Karpas-422 (cell line): Measurements from ENCODE around the gene AFAP1L1. TPM values are rescaled to one million over a fixed set of nuclear protein-coding genes. Genes with fewer than 3 reads are reported as not detected.

Experiments
- DNase-seq: peaks from one replicate; pipeline ENCODE4 v3.0.0-alpha.2; 2015
- H2AFZ ChIP-seq: fragments of 200-600 bp; sonication (generic); 2 replicates; pipeline ENCODE4 v1.6.1; 2014; ENCODE audit warnings: antibody characterized with exemption, low read length, mixed read lengths
- H3K27ac ChIP-seq: fragments of 200-600 bp; sonication (generic); 2 replicates; pipeline ENCODE4 v1.5.1; 2014; ENCODE audit warnings: mild to moderate bottlenecking, low read length, moderate library complexity
- H3K27me3 ChIP-seq: fragments of 200-600 bp; sonication (generic); 2 replicates; pipeline ENCODE4 v1.6.1; 2014; ENCODE audit warnings: low read length, mixed read lengths
- H3K36me3 ChIP-seq: fragments of 200-600 bp; sonication (generic); 2 replicates; pipeline ENCODE4 v1.6.1; 2014; ENCODE audit warnings: low read length, mixed read lengths; ENCODE audit not compliant: insufficient read depth
- H3K4me1 ChIP-seq: fragments of 200-600 bp; sonication (generic); 2 replicates; pipeline ENCODE4 v1.6.1; 2014; ENCODE audit warnings: mild to moderate bottlenecking, low read length, mixed read lengths
- H3K4me2 ChIP-seq: fragments of 200-600 bp; sonication (generic); 2 replicates; pipeline ENCODE4 v1.6.1; 2014; ENCODE audit warnings: low read length, low read depth, mild to moderate bottlenecking; ENCODE audit not compliant: poor library complexity, severe bottlenecking
- H3K4me3 ChIP-seq: fragments of 200-600 bp; sonication (generic); 2 replicates; pipeline ENCODE4 v1.5.1; 2014; ENCODE audit warnings: mild to moderate bottlenecking, antibody characterized with exemption, low read length, mixed read lengths
- H3K79me2 ChIP-seq: fragments of 200-600 bp; sonication (generic); 2 replicates; pipeline ENCODE4 v1.6.1; 2014; ENCODE audit warnings: mild to moderate bottlenecking, low read length, mixed read lengths
- H3K9ac ChIP-seq: fragments of 200-600 bp; sonication (generic); 2 replicates; pipeline ENCODE4 v1.6.0; 2014; ENCODE audit warnings: low read length
- H3K9me2 ChIP-seq: fragments of 200-600 bp; sonication (generic), shearing (Covaris generic); replicated peaks from 2 replicates; pipeline ENCODE4 v1.6.0; 2014; ENCODE audit warnings: mild to moderate bottlenecking, low read length, moderate library complexity; ENCODE audit not compliant: insufficient read depth
- H3K9me3 ChIP-seq: fragments of 300-700, 200-600 bp; sonication (generic); 2 replicates; pipeline ENCODE4 v1.6.1; 2014; ENCODE audit warnings: low read length, mixed read lengths
- H4K20me1 ChIP-seq: fragments of 200-600 bp; sonication (generic); 2 replicates; pipeline ENCODE4 v1.6.1; 2014; ENCODE audit warnings: mild to moderate bottlenecking, antibody characterized with exemption, low read length, low read depth; ENCODE audit not compliant: insufficient read depth
- total RNA-seq: library from RNA; depleted of rRNA; stranded (reverse); fragments of >200 nt; shearing (Covaris generic); gene quantifications from 2 replicates; pipeline ENCODE4 v1.2.3, GENCODE V29; 2014; ENCODE audit warnings: low replicate concordance

The AFAP1L1 gene
- total RNA-seq, 1 experiment from 2014 or later = not detected

DNA sequence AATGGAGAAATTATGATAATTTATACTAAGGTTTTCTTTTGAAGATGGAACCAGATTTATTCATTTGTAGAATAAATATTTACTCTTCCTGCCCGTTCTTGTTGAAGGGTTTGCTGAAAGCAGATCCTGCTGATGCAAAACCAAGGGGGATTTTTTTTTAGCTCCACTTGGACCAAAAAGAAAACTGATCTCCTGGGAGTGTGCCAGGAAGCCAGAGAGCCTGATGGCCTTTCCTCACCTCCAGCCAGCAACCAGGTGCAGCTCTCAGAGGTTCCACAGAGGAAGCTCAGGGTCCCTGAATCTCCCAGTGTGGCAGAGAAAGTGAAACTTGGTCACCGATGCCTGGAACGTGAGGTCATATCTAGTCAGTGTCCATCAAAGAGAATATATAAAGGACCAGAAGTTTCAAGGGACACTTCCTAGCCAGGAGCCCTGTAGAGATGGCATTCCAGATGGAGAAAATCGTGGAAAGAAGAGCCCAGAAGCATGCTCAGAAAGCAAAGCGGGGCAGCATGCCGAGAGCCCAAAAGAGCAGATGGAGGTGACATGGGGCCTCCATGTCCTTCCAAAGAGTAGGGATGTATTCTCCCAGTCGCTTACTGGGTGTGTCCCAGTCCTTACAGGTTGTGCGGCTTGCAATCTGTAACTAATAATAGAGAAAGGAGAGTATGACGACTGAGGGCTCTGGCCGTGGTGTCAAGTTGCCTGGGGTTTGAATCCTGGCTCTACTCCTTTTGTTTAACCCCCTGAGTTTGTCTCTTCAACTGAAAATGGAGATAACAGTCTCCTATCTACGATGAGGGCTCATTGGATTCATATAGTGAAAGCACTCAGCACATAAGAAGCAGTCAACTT lies 12.2 kb downstream of the AFAP1L1 start:
- Histone ChIP-seq H4K20me1 (no peaks in the 10 kb centered on the region), H3K79me2 (no peaks in the 10 kb centered on the region), H3K4me1 (peaks cover 16% of the 10 kb centered on the region), H3K4me3 (peak overlapping the region; percentile 22; the same call in 1 of the 2 replicates), H3K9me3 (no peaks in the 10 kb centered on the region), H3K27ac (no peak overlapping the region), H3K4me2 (peak overlapping the region; percentile 35), H3K27me3 (no peaks in the 10 kb centered on the region), H3K9ac (0 out of 2 replicates have a peak overlapping the region, but pooled peaks have one; percentile 13), H2AFZ (no peak overlapping the region), H3K36me3 (no peaks in the 10 kb centered on the region; the same call in 1 of the 2 replicates), H3K9me2 (no peaks in the 10 kb centered on the region)
- DNase-seq = no peak

- peak overlapping the region; percentile 22; the same call in 1 of the 2 replicates for H3K4me3 ChIP-seq
- no peak for DNase-seq
- no peaks in the 10 kb centered on the region for H3K9me3 ChIP-seq
- no peak overlapping the region for H3K27ac ChIP-seq
- peaks cover 16% of the 10 kb centered on the region for H3K4me1 ChIP-seq
- H3K36me3 ChIP-seq = no peaks in the 10 kb centered on the region; the same call in 1 of the 2 replicates
- H3K27me3 ChIP-seq = no peaks in the 10 kb centered on the region
- H4K20me1 ChIP-seq = no peaks in the 10 kb centered on the region
- peak overlapping the region; percentile 35 for H3K4me2 ChIP-seq
- no peaks in the 10 kb centered on the region for H3K79me2 ChIP-seq
- H3K9ac ChIP-seq = no peak overlapping the region
- H2AFZ ChIP-seq = no peak overlapping the region
- H3K9me2 ChIP-seq = no peaks in the 10 kb centered on the region
These were observed 12.8 kb downstream of the AFAP1L1 start for GRCh38 chr5:149284501-149284900.

DNA sequence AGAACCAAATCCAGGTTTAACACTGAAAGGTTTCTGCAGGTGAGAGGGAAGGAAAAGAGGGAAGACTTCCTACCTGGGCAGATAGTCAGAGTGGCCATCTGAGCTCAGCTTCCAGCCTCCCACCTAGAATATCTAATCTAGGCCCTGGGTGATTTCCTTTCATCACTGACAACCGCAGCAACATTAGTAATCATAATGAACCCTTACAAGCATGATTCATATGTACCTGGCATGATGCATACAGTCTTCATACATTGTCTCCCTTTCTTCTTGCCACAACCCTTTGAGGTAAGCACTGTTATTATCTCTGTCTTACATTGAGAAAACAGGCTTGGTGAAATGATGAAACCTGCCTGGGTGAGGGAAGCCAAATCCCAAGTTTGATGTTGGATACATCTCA lies 13.5 kb downstream of the AFAP1L1 start:
- Histone ChIP-seq H2AFZ (no peak overlapping the region), H3K9me3 (no peaks in the 10 kb centered on the region), H3K27ac (no peak overlapping the region), H4K20me1 (no peaks in the 10 kb centered on the region), H3K9me2 (no peaks in the 10 kb centered on the region), H3K4me2 (no peak overlapping the region), H3K4me1 (peaks cover 16% of the 10 kb centered on the region), H3K36me3 (no peaks in the 10 kb centered on the region; the same call in 1 of the 2 replicates), H3K27me3 (no peaks in the 10 kb centered on the region), H3K4me3 (no peak overlapping the region), H3K79me2 (no peaks in the 10 kb centered on the region), H3K9ac (no peak overlapping the region)
- DNase-seq = no peak

DNA sequence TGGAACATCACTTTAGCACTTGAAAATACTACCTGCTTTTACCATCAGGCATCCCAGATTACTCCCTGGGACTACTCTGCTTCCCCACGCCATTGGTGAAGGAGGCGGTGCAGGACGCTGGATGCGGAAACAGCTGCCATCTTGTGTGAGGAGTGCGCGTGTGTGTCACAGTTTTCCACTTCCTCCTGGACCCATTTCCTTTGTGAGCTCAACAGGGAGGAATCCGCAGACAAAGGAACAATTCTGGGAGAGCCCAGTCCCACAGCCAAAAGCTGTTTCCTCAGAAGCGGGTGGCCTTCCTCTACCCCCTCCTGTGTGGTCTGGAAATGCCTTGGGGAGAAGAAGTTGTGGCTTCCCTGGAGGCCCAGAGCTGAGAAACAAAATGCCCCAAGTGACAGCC lies 16.8 kb downstream of the AFAP1L1 start:
- H3K4me3 ChIP-seq = no peak overlapping the region
- no peaks in the 10 kb centered on the region for H3K79me2 ChIP-seq
- no peak overlapping the region for H3K4me2 ChIP-seq
- no peaks in the 10 kb centered on the region for H3K9me2 ChIP-seq
- no peaks in the 10 kb centered on the region for H4K20me1 ChIP-seq
- H3K9me3 ChIP-seq = no peaks in the 10 kb centered on the region
- H3K36me3 ChIP-seq = no peaks in the 10 kb centered on the region; the same call in 1 of the 2 replicates
- H2AFZ ChIP-seq = no peak overlapping the region
- no peak for DNase-seq
- no peak overlapping the region for H3K9ac ChIP-seq
- H3K27ac ChIP-seq = no peak overlapping the region
- no peaks in the 10 kb centered on the region for H3K27me3 ChIP-seq
- H3K4me1 ChIP-seq = peaks cover 33% of the 10 kb centered on the region

DNA sequence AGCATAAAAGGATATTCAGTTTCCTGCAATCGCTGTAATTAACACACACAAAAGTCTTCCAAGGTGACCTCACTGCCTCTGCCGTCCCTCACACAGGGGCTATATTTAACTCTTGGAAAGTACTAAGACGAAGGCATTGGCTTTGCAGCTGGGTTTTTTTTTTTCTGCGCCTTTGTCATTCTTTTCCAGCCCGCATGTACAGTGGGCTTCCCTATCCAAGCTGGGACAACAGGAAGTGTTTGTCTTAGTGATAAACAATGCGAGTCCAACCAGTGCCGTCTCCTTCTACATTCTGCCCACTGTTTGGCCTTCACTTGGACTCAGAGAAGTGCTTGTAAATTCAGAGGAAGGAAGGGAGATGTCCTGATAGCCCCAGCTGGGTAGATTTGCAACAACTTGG lies 17.6 kb downstream of the AFAP1L1 start:
- H3K27ac ChIP-seq = no peak overlapping the region
- H3K4me3 ChIP-seq = no peak overlapping the region
- no peaks in the 10 kb centered on the region for H3K9me2 ChIP-seq
- DNase-seq = no peak
- H4K20me1 ChIP-seq = no peaks in the 10 kb centered on the region
- H3K4me1 ChIP-seq = peaks cover 33% of the 10 kb centered on the region
- no peak overlapping the region for H2AFZ ChIP-seq
- no peak overlapping the region for H3K4me2 ChIP-seq
- H3K27me3 ChIP-seq = no peaks in the 10 kb centered on the region
- H3K79me2 ChIP-seq = no peaks in the 10 kb centered on the region
- no peaks in the 10 kb centered on the region; the same call in 1 of the 2 replicates for H3K36me3 ChIP-seq
- H3K9ac ChIP-seq = no peak overlapping the region
- H3K9me3 ChIP-seq = no peaks in the 10 kb centered on the region

GRCh38 chr5:149294872-149295829 lies 23.5 kb downstream of the AFAP1L1 start:
- Histone ChIP-seq H3K27ac (peak overlapping the region; percentile 91), H3K36me3 (no peaks in the 10 kb centered on the region), H4K20me1 (no peaks in the 10 kb centered on the region), H3K4me3 (peak overlapping the region; percentile 50), H3K4me2 (peak overlapping the region; percentile 76), H3K79me2 (no peaks in the 10 kb centered on the region), H3K9ac (peak overlapping the region; percentile 51), H2AFZ (peak overlapping the region; percentile 50), H3K9me3 (no peaks in the 10 kb centered on the region), H3K4me1 (peaks cover 75% of the 10 kb centered on the region), H3K9me2 (no peaks in the 10 kb centered on the region), H3K27me3 (no peaks in the 10 kb centered on the region)
- peak; percentile 84 for DNase-seq

DNA sequence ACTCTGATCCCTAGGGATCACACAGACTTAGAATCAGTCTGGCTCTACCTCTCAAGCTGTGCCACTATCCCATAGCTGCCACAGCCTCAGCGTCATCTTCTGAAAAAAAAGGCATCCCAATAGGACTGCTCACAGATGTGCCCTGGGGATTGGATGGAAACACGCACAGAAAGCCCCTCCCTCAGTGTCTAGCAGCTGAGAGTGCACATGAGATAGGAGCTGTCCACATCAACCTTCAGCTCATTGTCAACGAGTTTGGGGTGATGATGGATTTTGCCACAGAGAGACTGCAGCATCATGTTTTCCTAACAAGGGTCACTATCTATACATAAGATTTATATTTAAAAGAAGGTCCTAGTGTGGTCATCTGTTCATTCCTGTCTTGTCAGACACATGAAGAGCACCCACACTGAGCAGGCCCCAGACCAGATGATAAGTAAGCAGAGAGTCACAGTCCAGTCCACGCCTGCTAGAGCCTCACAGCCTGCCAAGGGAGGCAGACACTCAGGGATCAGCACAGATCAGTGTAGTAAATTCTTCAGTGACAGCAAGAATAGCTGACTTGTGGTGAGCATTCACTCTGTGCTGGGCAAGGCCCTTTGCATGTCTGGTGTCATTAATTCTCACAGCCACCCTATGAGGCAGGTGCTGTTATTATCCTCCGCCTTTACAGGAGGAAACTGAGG lies 25.8 kb downstream of the AFAP1L1 start:
- Histone ChIP-seq H4K20me1 (no peaks in the 10 kb centered on the region), H3K9me3 (no peaks in the 10 kb centered on the region), H3K79me2 (no peaks in the 10 kb centered on the region), H3K27me3 (no peaks in the 10 kb centered on the region), H3K36me3 (no peaks in the 10 kb centered on the region), H3K4me3 (no peak overlapping the region), H2AFZ (no peak overlapping the region), H3K4me1 (peaks cover 67% of the 10 kb centered on the region), H3K9ac (no peak overlapping the region), H3K9me2 (no peaks in the 10 kb centered on the region), H3K4me2 (no peak overlapping the region), H3K27ac (no peak overlapping the region)
- DNase-seq = no peak
